DOHH2 (cell line): ENCODE results near the gene UGT1A5.

Source experiments
- H3F3A ChIP-seq: fragments of 200-600 bp; sonication (generic), shearing (Covaris generic); 2 replicates; pipeline ENCODE4 v1.6.0; 2016; ENCODE audit warnings: antibody characterized with exemption, mild to moderate bottlenecking; ENCODE audit not compliant: control insufficient read depth, insufficient read depth
- H3K27ac ChIP-seq: fragments of 200-600 bp; sonication (generic); 2 replicates; pipeline ENCODE4 v1.5.1; 2014; ENCODE audit warnings: low read depth, mild to moderate bottlenecking, low read length, moderate library complexity
- H3K27me3 ChIP-seq: fragments of 200-600 bp; sonication (generic); 2 replicates; pipeline ENCODE4 v1.6.1; 2014; ENCODE audit warnings: mild to moderate bottlenecking, low read length, mixed read lengths; ENCODE audit not compliant: control insufficient read depth
- H3K36me3 ChIP-seq: fragments of 200-600 bp; sonication (generic); 2 replicates; pipeline ENCODE4 v1.6.1; 2014; ENCODE audit warnings: mild to moderate bottlenecking, low read length, moderate library complexity, mixed read lengths; ENCODE audit not compliant: control insufficient read depth
- H3K4me1 ChIP-seq: fragments of 200-600 bp; sonication (generic); 2 replicates; pipeline ENCODE4 v1.6.1; 2014; ENCODE audit warnings: mild to moderate bottlenecking, low read length, mixed read lengths; ENCODE audit not compliant: control insufficient read depth
- H3K4me2 ChIP-seq: fragments of 200-600 bp; sonication (generic); 2 replicates; pipeline ENCODE4 v1.6.0; 2014; ENCODE audit warnings: mild to moderate bottlenecking, low read length, moderate library complexity
- H3K4me3 ChIP-seq: fragments of 200-600 bp; sonication (generic); 2 replicates; pipeline ENCODE4 v1.5.1; 2014; ENCODE audit warnings: mild to moderate bottlenecking, low read length, mixed read lengths
- H3K79me2 ChIP-seq: fragments of 200-600 bp; sonication (generic); 2 replicates; pipeline ENCODE4 v1.6.1; 2014; ENCODE audit warnings: mild to moderate bottlenecking, low read length, mixed read lengths; ENCODE audit not compliant: control insufficient read depth
- H3K9me2 ChIP-seq: fragments of 200-600 bp; sonication (generic); replicated peaks from 2 replicates; pipeline ENCODE4 v1.6.1; 2014; ENCODE audit warnings: mild to moderate bottlenecking, low read length, mixed read lengths; ENCODE audit not compliant: control insufficient read depth
- H3K9me3 ChIP-seq: fragments of 200-600 bp; sonication (generic); 2 replicates; pipeline ENCODE4 v1.6.1; 2014; ENCODE audit warnings: antibody characterized with exemption, low read length, mixed read lengths; ENCODE audit not compliant: control insufficient read depth, insufficient read depth
- H4K20me1 ChIP-seq: fragments of 200-600 bp; sonication (generic); 2 replicates; pipeline ENCODE4 v1.6.0; 2014; ENCODE audit warnings: low read depth, mild to moderate bottlenecking, antibody characterized with exemption, low read length, moderate library complexity; ENCODE audit not compliant: control insufficient read depth, insufficient read depth
- EZH2phosphoT487 ChIP-seq: fragments of 200-600 bp; sonication (generic); IDR thresholded peaks from 2 replicates; pipeline ENCODE4 v1.6.1; 2017; ENCODE audit warnings: borderline replicate concordance, mild to moderate bottlenecking, antibody characterized with exemption, low read length, moderate library complexity, mixed read lengths
- TF ChIP-seq, protein P1 (sequence below): fragments of 200-600 bp; sonication (generic); IDR thresholded peaks from one replicate; pipeline ENCODE4 v1.5.1; 2014; ENCODE audit warnings: antibody characterized with exemption, mild to moderate bottlenecking, low read depth, low read length; ENCODE audit not compliant: poor library complexity, severe bottlenecking

The UGT1A5 gene

DNA sequence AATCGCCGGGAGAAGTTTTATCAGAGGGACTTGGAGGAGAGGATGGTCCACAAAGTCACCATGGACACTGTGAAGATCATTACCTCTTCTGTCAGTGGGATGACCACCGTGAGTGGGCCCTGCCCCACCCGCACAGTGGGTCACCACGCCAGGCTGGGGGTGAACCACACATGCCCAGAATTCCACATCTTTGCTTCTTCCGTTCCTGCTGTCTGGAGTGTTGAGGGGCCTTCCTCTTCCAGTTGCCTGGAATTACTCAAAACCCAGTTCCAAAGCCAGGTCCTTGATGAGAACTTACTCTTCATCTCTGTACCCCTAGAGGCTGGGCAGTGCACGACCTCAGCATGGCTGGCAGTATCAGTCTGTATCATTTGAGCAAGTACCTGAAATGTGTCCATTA is 87.5 kb downstream of the UGT1A5 start:
- Histone ChIP-seq H3K36me3 (no peaks in the 10 kb centered on the region), H3K4me1 (peaks cover 9% of the 10 kb centered on the region), H4K20me1 (no peaks in the 10 kb centered on the region), H3F3A (no peaks in the 10 kb centered on the region), H3K27ac (no peak overlapping the region), H3K27me3 (peaks cover 3% of the 10 kb centered on the region; the same call in 1 of the 2 replicates), H3K79me2 (no peaks in the 10 kb centered on the region), H3K4me2 (no peak overlapping the region), H3K9me3 (no peaks in the 10 kb centered on the region), H3K9me2 (no peaks in the 10 kb centered on the region), H3K4me3 (no peak overlapping the region)
- TF ChIP-seq, protein P1, sequence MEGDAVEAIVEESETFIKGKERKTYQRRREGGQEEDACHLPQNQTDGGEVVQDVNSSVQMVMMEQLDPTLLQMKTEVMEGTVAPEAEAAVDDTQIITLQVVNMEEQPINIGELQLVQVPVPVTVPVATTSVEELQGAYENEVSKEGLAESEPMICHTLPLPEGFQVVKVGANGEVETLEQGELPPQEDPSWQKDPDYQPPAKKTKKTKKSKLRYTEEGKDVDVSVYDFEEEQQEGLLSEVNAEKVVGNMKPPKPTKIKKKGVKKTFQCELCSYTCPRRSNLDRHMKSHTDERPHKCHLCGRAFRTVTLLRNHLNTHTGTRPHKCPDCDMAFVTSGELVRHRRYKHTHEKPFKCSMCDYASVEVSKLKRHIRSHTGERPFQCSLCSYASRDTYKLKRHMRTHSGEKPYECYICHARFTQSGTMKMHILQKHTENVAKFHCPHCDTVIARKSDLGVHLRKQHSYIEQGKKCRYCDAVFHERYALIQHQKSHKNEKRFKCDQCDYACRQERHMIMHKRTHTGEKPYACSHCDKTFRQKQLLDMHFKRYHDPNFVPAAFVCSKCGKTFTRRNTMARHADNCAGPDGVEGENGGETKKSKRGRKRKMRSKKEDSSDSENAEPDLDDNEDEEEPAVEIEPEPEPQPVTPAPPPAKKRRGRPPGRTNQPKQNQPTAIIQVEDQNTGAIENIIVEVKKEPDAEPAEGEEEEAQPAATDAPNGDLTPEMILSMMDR, result no peak
- no peak for TF ChIP-seq EZH2phosphoT487

DNA sequence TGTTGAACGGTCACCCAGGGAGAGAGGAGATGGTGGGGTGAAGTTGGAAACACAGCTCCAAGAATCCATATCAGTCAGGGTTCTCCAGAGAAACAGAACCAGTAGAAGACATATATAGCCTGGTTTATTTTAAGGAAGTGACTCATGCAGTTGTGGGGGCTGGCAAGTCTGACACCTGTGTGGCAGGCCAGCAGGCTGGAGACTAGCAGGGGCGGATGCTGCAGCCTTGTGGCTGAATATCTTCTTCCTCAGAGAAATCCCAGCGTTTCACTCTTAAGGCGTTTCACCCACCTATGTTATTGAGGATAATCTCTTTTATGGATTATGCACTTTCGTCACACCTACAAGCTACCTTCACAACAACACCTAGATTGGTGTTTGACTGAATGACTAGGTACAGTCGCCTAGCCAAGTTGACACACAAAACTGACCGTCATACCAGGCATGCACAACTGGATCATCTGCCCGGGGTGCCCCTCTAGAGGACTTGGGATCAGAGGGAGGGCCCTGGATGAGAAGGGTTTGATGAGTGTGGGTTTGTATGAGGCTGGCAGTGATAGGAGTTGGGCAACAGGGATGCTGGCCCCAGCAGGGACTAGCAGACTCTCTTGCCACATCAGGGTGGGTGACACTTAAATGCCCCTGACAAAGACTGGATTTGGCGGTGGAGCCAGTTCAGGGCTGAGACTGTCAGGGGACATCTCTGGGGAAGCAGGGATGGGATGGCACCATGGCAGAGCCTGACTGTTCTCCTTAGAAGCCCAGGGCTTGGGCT is 88.8 kb downstream of the UGT1A5 start:
- no peaks in the 10 kb centered on the region for H3K9me2 ChIP-seq
- no peaks in the 10 kb centered on the region for H3K79me2 ChIP-seq
- no peaks in the 10 kb centered on the region for H3K9me3 ChIP-seq
- H4K20me1 ChIP-seq, result no peaks in the 10 kb centered on the region
- no peaks in the 10 kb centered on the region for H3F3A ChIP-seq
- H3K4me3 ChIP-seq, result no peak overlapping the region
- no peak for TF ChIP-seq EZH2phosphoT487
- TF ChIP-seq, protein P1, result no peak
- peaks cover 3% of the 10 kb centered on the region; the same call in 1 of the 2 replicates for H3K27me3 ChIP-seq
- H3K4me2 ChIP-seq, result no peak overlapping the region
- no peak overlapping the region for H3K27ac ChIP-seq
- no peaks in the 10 kb centered on the region for H3K36me3 ChIP-seq
- H3K4me1 ChIP-seq, result peaks cover 9% of the 10 kb centered on the region

DNA sequence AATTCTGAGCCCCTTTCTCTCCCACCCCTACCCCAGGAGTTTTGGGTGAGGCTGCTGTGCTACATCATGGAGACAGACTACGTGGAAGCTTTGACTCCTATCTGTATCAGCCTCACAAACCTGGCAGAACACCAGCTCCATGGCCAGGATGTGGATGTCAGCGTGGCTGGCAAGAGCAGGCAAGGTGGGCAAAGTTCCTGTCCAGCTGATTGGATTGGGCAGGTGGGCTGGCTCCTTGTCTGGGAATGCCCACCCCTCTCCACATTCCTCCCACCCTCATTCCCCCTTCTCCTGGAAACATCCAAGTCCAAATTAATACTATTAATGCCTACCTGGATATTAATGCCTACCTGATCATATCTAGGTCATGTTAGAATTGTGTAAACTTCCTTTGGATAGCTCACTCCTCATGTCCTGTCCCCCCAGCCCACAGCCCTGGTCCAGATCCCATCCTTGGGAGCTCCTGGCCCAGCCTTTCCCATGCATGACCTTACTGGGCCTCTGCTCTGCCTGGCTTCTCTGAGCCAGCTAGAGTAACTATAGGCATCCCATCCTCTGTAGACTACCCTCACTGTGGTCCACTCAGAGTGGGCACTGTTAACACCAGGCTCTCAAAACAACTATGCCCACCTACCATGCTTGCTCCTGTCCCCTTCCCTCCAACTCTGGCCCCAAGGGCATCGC is 89.6 kb downstream of the UGT1A5 start:
- Histone ChIP-seq H3K27me3 (peaks cover 3% of the 10 kb centered on the region; the same call in 1 of the 2 replicates), H3F3A (no peaks in the 10 kb centered on the region), H3K9me2 (no peaks in the 10 kb centered on the region), H3K4me3 (no peak overlapping the region), H4K20me1 (no peaks in the 10 kb centered on the region), H3K79me2 (no peaks in the 10 kb centered on the region), H3K4me2 (no peak overlapping the region), H3K36me3 (no peaks in the 10 kb centered on the region), H3K27ac (no peak overlapping the region), H3K4me1 (peaks cover 9% of the 10 kb centered on the region), H3K9me3 (no peaks in the 10 kb centered on the region)
- TF ChIP-seq, protein P1, result no peak
- TF ChIP-seq EZH2phosphoT487, result no peak
